Mesenchymal stem cell (in vitro differentiated cells and primary cell): ENCODE measurements around the gene CCR9.
A peak's percentile ranks its signal among the peaks of the same experiment; 100 is the strongest.

Source experiments
- DNase-seq: peaks from one replicate; pipeline ENCODE4 v3.0.0-alpha.2; 2013
- H2AFZ ChIP-seq: one replicate; pipeline ENCODE4 v1.6.1; 2013; ENCODE audit warnings: low read depth, mild to moderate bottlenecking, control low read depth, inconsistent platforms, low read length, moderate library complexity
- H2AK5ac ChIP-seq: 2 replicates; pipeline ENCODE4 v1.6.1; 2013; ENCODE audit warnings: low read length, moderate library complexity, mild to moderate bottlenecking, inconsistent platforms; ENCODE audit not compliant: severe bottlenecking
- H2BK120ac ChIP-seq: one replicate; pipeline ENCODE4 v1.6.1; 2013; ENCODE audit warnings: low read depth, mild to moderate bottlenecking, inconsistent platforms, low read length, moderate library complexity
- H2BK12ac ChIP-seq, 2 experiments: one replicate each; pipeline ENCODE4 v1.6.1; 2013; ENCODE audit warnings: inconsistent platforms in 2 of 2, low read length in 2 of 2, mild to moderate bottlenecking in 2 of 2, moderate library complexity in 2 of 2, control low read depth in 1 of 2
- H2BK15ac ChIP-seq: one replicate; pipeline ENCODE4 v1.6.1; 2013; ENCODE audit warnings: mild to moderate bottlenecking, low read depth, inconsistent platforms; ENCODE audit not compliant: poor library complexity, severe bottlenecking
- H2BK5ac ChIP-seq: 2 replicates; pipeline ENCODE4 v1.6.1; 2013; ENCODE audit warnings: low read depth, mild to moderate bottlenecking, low read length, control low read depth, inconsistent platforms; ENCODE audit not compliant: poor library complexity, severe bottlenecking
- H3K14ac ChIP-seq, 2 experiments: one replicate each; pipeline ENCODE4 v1.6.1; 2013; ENCODE audit warnings: inconsistent platforms in 2 of 2, low read length in 2 of 2, control low read depth in 1 of 2, mild to moderate bottlenecking in 1 of 2, moderate library complexity in 1 of 2
- H3K18ac ChIP-seq, 2 experiments: one replicate each; pipeline ENCODE4 v1.6.1; 2013; ENCODE audit warnings: inconsistent platforms in 2 of 2, low read length in 2 of 2, control low read depth in 1 of 2, low read depth in 1 of 2, mild to moderate bottlenecking in 1 of 2
- H3K23ac ChIP-seq, 2 experiments: one replicate each; pipeline ENCODE4 v1.6.1; 2013; ENCODE audit warnings: inconsistent platforms in 2 of 2, low read length in 2 of 2, mild to moderate bottlenecking in 2 of 2, moderate library complexity in 2 of 2, control low read depth in 1 of 2
- H3K27ac ChIP-seq: 2 replicates; pipeline ENCODE4 v1.5.1; 2013; ENCODE audit warnings: mild to moderate bottlenecking, moderate library complexity, low read length, control low read depth, inconsistent platforms; ENCODE audit not compliant: poor library complexity, severe bottlenecking
- H3K27me3 ChIP-seq, 2 experiments: 2 replicates each; pipeline versions ENCODE4 v1.6.1 to v1.7.0; 2013; ENCODE audit warnings: low read length in 2 of 2, mild to moderate bottlenecking in 2 of 2, moderate library complexity in 2 of 2, control low read depth in 1 of 2, inconsistent platforms in 1 of 2; ENCODE audit not compliant: control insufficient read depth in 1 of 2, insufficient read depth in 1 of 2
- H3K36me3 ChIP-seq, 2 experiments: 2 replicates each; pipeline versions ENCODE4 v1.6.1 to v1.7.0; 2013; ENCODE audit warnings: low read length in 2 of 2, control low read depth in 1 of 2, inconsistent platforms in 1 of 2, low read depth in 1 of 2, mild to moderate bottlenecking in 1 of 2; ENCODE audit not compliant: insufficient read depth in 2 of 2, control insufficient read depth in 1 of 2
- H3K4ac ChIP-seq, 2 experiments: one replicate each; pipeline ENCODE4 v1.6.1; 2013; ENCODE audit warnings: inconsistent platforms in 2 of 2, low read length in 2 of 2, mild to moderate bottlenecking in 2 of 2, moderate library complexity in 2 of 2, control low read depth in 1 of 2, low read depth in 1 of 2
- H3K4me1 ChIP-seq: 2 replicates; pipeline ENCODE4 v1.6.1; 2013; ENCODE audit warnings: low read depth, low read length, control low read depth; ENCODE audit not compliant: control insufficient read depth, insufficient read depth
- H3K4me2 ChIP-seq: 2 replicates; pipeline ENCODE4 v1.6.1; 2013; ENCODE audit warnings: low read length, mild to moderate bottlenecking, inconsistent platforms; ENCODE audit not compliant: poor library complexity, severe bottlenecking
- H3K4me3 ChIP-seq, 2 experiments: 2 replicates each; pipeline versions ENCODE4 v1.5.1 to v1.7.0; 2013; ENCODE audit warnings: low read length in 2 of 2, mild to moderate bottlenecking in 2 of 2, control low read depth in 1 of 2, low read depth in 1 of 2; ENCODE audit not compliant: insufficient read depth in 1 of 2
- H3K79me1 ChIP-seq: replicated peaks from 2 replicates; pipeline ENCODE4 v1.6.1; 2013; ENCODE audit warnings: mild to moderate bottlenecking, control low read depth, low read length, inconsistent platforms; ENCODE audit not compliant: poor library complexity, severe bottlenecking
- H3K9ac ChIP-seq: 2 replicates; pipeline ENCODE4 v1.7.0; 2013; ENCODE audit warnings: mild to moderate bottlenecking, low read length, moderate library complexity
- H3K9me3 ChIP-seq: 2 replicates; pipeline ENCODE4 v1.7.0; 2013; ENCODE audit warnings: mild to moderate bottlenecking, low read length; ENCODE audit not compliant: control insufficient read depth
- H4K8ac ChIP-seq: one replicate; pipeline ENCODE4 v1.6.1; 2013; ENCODE audit warnings: inconsistent platforms, mild to moderate bottlenecking, low read length, moderate library complexity
- H4K91ac ChIP-seq: one replicate; pipeline ENCODE4 v1.6.1; 2013; ENCODE audit warnings: mild to moderate bottlenecking, low read length, inconsistent platforms
- WGBS: methylation state at CpG from one replicate; pipeline ENCODE4 v1.1.7; 2013; ENCODE audit warnings: mixed read lengths; 5-methylcytosine and 5-hydroxymethylcytosine counted together

Gene CCR9

DNA sequence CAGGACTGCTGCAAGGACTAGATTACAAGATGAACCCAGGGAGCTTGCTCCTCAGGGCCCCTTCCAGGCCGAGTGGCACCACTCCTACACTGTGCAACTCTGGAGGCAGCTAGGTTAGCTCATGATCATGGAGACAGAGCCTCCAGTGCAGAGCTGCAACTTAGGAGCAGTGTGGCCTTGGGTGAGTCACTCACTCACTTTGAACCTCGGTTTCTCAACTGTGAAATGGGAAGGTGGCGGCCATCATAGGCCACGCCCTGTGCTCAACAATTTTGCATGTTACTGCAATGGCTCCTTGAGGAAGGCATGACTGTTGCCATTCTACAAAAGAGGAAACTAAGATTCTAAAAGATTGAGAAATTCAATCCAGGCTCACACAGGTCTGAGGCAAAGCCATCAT, 45.8 kb downstream of the CCR9 start:
- no peak overlapping the region for H2AFZ ChIP-seq
- H3K4me2 ChIP-seq, result no peak overlapping the region
- WGBS, result 83% methylated on average over 4 of the region's 4 CpGs
- H3K14ac ChIP-seq, result no peak overlapping the region
- peaks cover 47 to 92% of the 10 kb centered on the region in 2 experiments for H3K36me3 ChIP-seq
- H2BK120ac ChIP-seq, result no peak overlapping the region
- no peaks in the 10 kb centered on the region for H3K4me1 ChIP-seq
- H3K27me3 ChIP-seq, result no peaks in the 10 kb centered on the region
- H2AK5ac ChIP-seq, result no peak overlapping the region
- H4K91ac ChIP-seq, result no peak overlapping the region
- H3K79me1 ChIP-seq, result no peaks in the 10 kb centered on the region
- H3K4me3 ChIP-seq, result no peak overlapping the region
- no peak overlapping the region for H2BK5ac ChIP-seq
- H2BK12ac ChIP-seq, result no peak overlapping the region
- no peak for DNase-seq
- no peak overlapping the region for H3K9ac ChIP-seq
- H3K9me3 ChIP-seq, result no peaks in the 10 kb centered on the region
- no peak overlapping the region for H3K18ac ChIP-seq
- no peak overlapping the region for H4K8ac ChIP-seq
- no peak overlapping the region for H2BK15ac ChIP-seq
- H3K23ac ChIP-seq, result no peak overlapping the region
- no peak overlapping the region for H3K4ac ChIP-seq
- no peak overlapping the region for H3K27ac ChIP-seq

DNA sequence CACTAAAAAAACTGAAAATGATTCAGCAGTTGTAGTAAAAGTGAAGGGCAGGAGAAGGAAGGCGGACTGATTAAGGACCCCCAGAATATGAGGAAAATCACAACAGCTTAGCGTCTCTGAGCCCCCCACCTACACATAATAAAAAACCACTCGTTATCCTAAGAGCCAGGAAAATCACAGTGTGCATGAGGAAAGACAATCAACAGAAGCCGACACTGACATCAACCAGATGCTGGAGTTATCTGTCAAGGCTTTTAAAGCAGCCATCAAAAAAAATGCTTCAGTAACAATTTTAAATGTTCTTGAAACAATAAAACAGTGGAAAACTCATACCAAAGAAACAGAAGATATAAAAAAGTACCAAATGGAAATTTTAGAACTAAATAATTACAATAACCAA, 47.2 kb downstream of the CCR9 start:
- Histone ChIP-seq H3K18ac (no peak overlapping the region), H4K91ac (no peak overlapping the region), H3K14ac (no peak overlapping the region), H4K8ac (no peak overlapping the region), H3K27me3 (no peaks in the 10 kb centered on the region), H3K4me3 (no peak overlapping the region), H2BK12ac (no peak overlapping the region), H3K36me3 (peaks cover 49 to 90% of the 10 kb centered on the region in 2 experiments), H3K4me2 (no peak overlapping the region), H2BK15ac (no peak overlapping the region), H2AK5ac (no peak overlapping the region), H2BK5ac (no peak overlapping the region), H3K4me1 (no peaks in the 10 kb centered on the region), H3K4ac (no peak overlapping the region), H2BK120ac (no peak overlapping the region), H3K79me1 (no peaks in the 10 kb centered on the region), H2AFZ (no peak overlapping the region), H3K27ac (no peak overlapping the region), H3K9ac (no peak overlapping the region), H3K9me3 (no peaks in the 10 kb centered on the region), H3K23ac (no peak overlapping the region)
- 46% methylated on average over 4 of the region's 4 CpGs for WGBS
- no peak for DNase-seq

DNA sequence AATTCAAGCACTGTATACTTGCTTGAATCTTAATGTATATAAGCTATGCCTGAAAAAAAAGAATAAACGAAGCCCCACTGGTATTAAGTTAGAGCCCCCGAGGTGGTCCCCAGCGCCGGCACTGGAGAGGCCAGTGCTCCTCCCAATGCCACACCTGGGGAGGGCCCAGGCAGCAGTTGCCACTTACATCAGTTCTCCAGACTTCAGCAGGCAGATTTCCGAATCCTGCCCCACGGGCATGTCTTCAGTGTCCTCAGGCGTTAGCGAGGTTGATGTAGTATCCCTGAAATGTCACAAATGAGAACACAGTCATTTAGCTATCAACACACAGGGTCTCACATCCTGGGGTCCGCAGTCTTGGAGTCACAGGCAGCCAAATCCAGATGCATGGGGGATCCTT, 49.9 kb downstream of the CCR9 start:
- no peak overlapping the region for H3K9ac ChIP-seq
- no peaks in the 10 kb centered on the region for H3K27me3 ChIP-seq
- no peak overlapping the region for H3K18ac ChIP-seq
- H3K14ac ChIP-seq, result no peak overlapping the region
- no peak overlapping the region for H2AFZ ChIP-seq
- H3K79me1 ChIP-seq, result no peaks in the 10 kb centered on the region
- H3K4ac ChIP-seq, result no peak overlapping the region
- H3K36me3 ChIP-seq, result peaks cover 32 to 66% of the 10 kb centered on the region in 2 experiments
- H3K23ac ChIP-seq, result no peak overlapping the region
- H2BK5ac ChIP-seq, result no peak overlapping the region
- H3K27ac ChIP-seq, result no peak overlapping the region
- H4K8ac ChIP-seq, result no peak overlapping the region
- H3K4me2 ChIP-seq, result no peak overlapping the region
- no peak overlapping the region for H3K4me3 ChIP-seq
- H2AK5ac ChIP-seq, result no peak overlapping the region
- no peaks in the 10 kb centered on the region for H3K9me3 ChIP-seq
- no peaks in the 10 kb centered on the region for H3K4me1 ChIP-seq
- DNase-seq, result no peak
- 93% methylated on average over 9 of the region's 9 CpGs for WGBS
- H2BK120ac ChIP-seq, result no peak overlapping the region
- H2BK15ac ChIP-seq, result no peak overlapping the region
- H4K91ac ChIP-seq, result no peak overlapping the region
- H2BK12ac ChIP-seq, result no peak overlapping the region

DNA sequence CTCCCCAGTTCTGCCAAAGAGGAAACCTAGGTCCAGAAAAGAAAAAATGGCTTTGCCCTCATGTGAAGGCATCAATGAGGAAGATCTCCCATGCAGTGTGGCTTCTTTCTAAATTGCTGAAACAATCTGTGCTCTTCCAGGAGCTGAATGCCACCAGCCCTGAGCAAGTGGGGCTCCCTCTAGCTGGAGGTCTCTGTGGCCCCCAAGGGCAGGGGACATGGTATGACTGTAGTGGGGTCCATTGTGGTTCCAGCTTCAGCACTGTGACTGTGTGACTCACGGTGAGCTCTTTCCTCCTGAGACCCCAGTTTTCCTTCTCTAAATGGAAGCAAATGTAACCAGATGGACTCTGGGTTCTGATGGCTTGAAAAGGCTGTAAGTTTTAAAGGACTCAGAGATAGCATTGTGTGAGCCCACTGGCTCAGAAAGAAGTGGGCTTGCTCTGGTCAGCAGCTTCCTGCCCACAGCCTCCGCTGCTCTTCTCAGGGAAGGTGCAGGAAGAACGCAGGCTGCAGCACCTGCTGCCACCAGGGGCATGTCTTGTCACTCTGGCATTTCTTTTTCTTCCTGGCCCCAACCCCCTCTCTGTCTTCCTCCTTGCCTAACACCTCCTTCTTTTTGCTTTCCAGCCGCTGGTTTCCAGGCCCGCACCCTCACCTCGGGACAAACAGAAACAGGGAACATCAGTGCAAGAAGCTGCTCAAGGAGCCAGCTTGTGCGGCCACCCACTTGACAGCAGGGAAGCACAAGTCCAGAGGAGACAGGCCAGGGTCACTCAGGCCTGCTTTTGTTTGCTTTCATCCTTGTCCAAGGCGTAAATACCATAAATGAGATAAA, 51.1 kb downstream of the CCR9 start:
- no peaks in the 10 kb centered on the region for H3K9me3 ChIP-seq
- no peak overlapping the region for H4K91ac ChIP-seq
- H2BK120ac ChIP-seq, result no peak overlapping the region
- peaks cover 27 to 54% of the 10 kb centered on the region in 2 experiments for H3K36me3 ChIP-seq
- no peaks in the 10 kb centered on the region for H3K79me1 ChIP-seq
- H3K9ac ChIP-seq, result no peak overlapping the region
- H2BK15ac ChIP-seq, result no peak overlapping the region
- no peak overlapping the region for H4K8ac ChIP-seq
- no peak overlapping the region for H3K14ac ChIP-seq
- no peak overlapping the region for H3K4me3 ChIP-seq
- no peak overlapping the region for H3K27ac ChIP-seq
- H2BK12ac ChIP-seq, result no peak overlapping the region
- no peak for DNase-seq
- WGBS, result 88% methylated on average over 7 of the region's 8 CpGs
- no peaks in the 10 kb centered on the region for H3K27me3 ChIP-seq
- peak overlapping the region in 1 of 2 experiments; percentile 30 for H3K23ac ChIP-seq
- H3K4ac ChIP-seq, result no peak overlapping the region
- no peak overlapping the region for H2AFZ ChIP-seq
- no peak overlapping the region for H2BK5ac ChIP-seq
- no peak overlapping the region for H3K4me2 ChIP-seq
- H2AK5ac ChIP-seq, result no peak overlapping the region
- no peaks in the 10 kb centered on the region for H3K4me1 ChIP-seq
- H3K18ac ChIP-seq, result no peak overlapping the region
